ENCODE results near the gene PPP1R3G. TPM values are rescaled to one million over a fixed set of nuclear protein-coding genes. Genes with fewer than 3 reads are reported as not detected.
A peak's percentile ranks its signal among the peaks of the same experiment; 100 is the strongest.

Gene PPP1R3G
- total and polyA plus RNA-seq, 2 of the 13 experiments (the other 11 are each of a cell fraction or from before 2014, with no cell fraction given), result 1.2 to 1.3 TPM

GRCh38 chr6:5061152-5061551 is 24.0 kb upstream of the PPP1R3G start (continued):
- no peak for TF ChIP-seq ZNF577 (CRISPR knock-in tag; IDR thresholded peaks at IDR 0.05; ENCODE audit: borderline replicate concordance, low read depth)
- TF ChIP-seq ZNF766 (CRISPR knock-in tag; IDR thresholded peaks at IDR 0.05; ENCODE audit: borderline replicate concordance), result 0 out of 2 replicates have a peak, but pooled peaks have one; percentile 45
- TF ChIP-seq ZNF891 (CRISPR knock-in tag; IDR thresholded peaks at IDR 0.05), result no peak
- no peak for TF ChIP-seq NFATC3 (CRISPR knock-in tag; IDR thresholded peaks at IDR 0.05)
- 0 out of 2 replicates have a peak, but pooled peaks have one; percentile 79 for TF ChIP-seq ZNF670 (CRISPR knock-in tag; IDR thresholded peaks at IDR 0.05; ENCODE audit: borderline replicate concordance)
- peak; percentile 75 for TF ChIP-seq HDAC1 (CRISPR knock-in tag; IDR thresholded peaks at IDR 0.05)
- TF ChIP-seq, protein P1, sequence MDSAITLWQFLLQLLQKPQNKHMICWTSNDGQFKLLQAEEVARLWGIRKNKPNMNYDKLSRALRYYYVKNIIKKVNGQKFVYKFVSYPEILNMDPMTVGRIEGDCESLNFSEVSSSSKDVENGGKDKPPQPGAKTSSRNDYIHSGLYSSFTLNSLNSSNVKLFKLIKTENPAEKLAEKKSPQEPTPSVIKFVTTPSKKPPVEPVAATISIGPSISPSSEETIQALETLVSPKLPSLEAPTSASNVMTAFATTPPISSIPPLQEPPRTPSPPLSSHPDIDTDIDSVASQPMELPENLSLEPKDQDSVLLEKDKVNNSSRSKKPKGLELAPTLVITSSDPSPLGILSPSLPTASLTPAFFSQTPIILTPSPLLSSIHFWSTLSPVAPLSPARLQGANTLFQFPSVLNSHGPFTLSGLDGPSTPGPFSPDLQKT (CRISPR knock-in tag; IDR thresholded peaks at IDR 0.05; ENCODE audit: borderline replicate concordance), result no peak
- TF ChIP-seq SNAI1 (CRISPR knock-in tag; IDR thresholded peaks at IDR 0.05; ENCODE audit: borderline replicate concordance), result no peak
- TF ChIP-seq HOXA3 (CRISPR knock-in tag; IDR thresholded peaks at IDR 0.05), result peak; percentile 65; the same call in 1 of the 2 replicates
- TF ChIP-seq GPN1 (CRISPR knock-in tag; IDR thresholded peaks at IDR 0.05; ENCODE audit: borderline replicate concordance), result no peak
- 0 out of 2 replicates have a peak, but pooled peaks have one; percentile 29 for TF ChIP-seq ERF (CRISPR knock-in tag; IDR thresholded peaks at IDR 0.05)
- no peak for TF ChIP-seq ZUFSP (CRISPR knock-in tag; IDR thresholded peaks at IDR 0.05; ENCODE audit: borderline replicate concordance)
- TF ChIP-seq, protein P2, sequence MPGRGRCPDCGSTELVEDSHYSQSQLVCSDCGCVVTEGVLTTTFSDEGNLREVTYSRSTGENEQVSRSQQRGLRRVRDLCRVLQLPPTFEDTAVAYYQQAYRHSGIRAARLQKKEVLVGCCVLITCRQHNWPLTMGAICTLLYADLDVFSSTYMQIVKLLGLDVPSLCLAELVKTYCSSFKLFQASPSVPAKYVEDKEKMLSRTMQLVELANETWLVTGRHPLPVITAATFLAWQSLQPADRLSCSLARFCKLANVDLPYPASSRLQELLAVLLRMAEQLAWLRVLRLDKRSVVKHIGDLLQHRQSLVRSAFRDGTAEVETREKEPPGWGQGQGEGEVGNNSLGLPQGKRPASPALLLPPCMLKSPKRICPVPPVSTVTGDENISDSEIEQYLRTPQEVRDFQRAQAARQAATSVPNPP (CRISPR knock-in tag; IDR thresholded peaks at IDR 0.05), result no peak
- peak in 1 of 2 experiments; percentile 74; a peak in 2 of 4 replicates for TF ChIP-seq KLF16 (CRISPR knock-in tag; IDR thresholded peaks at IDR 0.05)
- no peak for TF ChIP-seq ATRX (CRISPR knock-in tag; IDR thresholded peaks at IDR 0.05; ENCODE audit: borderline replicate concordance)
- TF ChIP-seq POGZ (CRISPR knock-in tag; IDR thresholded peaks at IDR 0.05), result peak; percentile 42; the same call in 1 of the 2 replicates
- TF ChIP-seq ZFY (CRISPR knock-in tag; IDR thresholded peaks at IDR 0.05), result peak; percentile 61; the same call in 1 of the 2 replicates
- no peak for TF ChIP-seq HINFP (CRISPR knock-in tag; IDR thresholded peaks at IDR 0.05; ENCODE audit: low read depth)
- peak; percentile 38; the same call in 1 of the 2 replicates for TF ChIP-seq TFDP2 (CRISPR knock-in tag; IDR thresholded peaks at IDR 0.05)
- no peak for TF ChIP-seq IRX3 (CRISPR knock-in tag; IDR thresholded peaks at IDR 0.05; ENCODE audit: borderline replicate concordance, low read depth)
- no peak for TF ChIP-seq ESRRA (CRISPR knock-in tag; IDR thresholded peaks at IDR 0.05; ENCODE audit: low read depth)
- peak; percentile 49; the same call in 1 of the 2 replicates for TF ChIP-seq ZNF414 (CRISPR knock-in tag; IDR thresholded peaks at IDR 0.05)
- no peak for TF ChIP-seq TBX3 (IDR thresholded peaks at IDR 0.05; ENCODE audit: borderline replicate concordance)
